Measurements from ENCODE around the gene TCHP.
"Not testable (repeated sequence)": the region's sequence is repeated elsewhere in the genome, so short reads cannot be mapped to it uniquely, and the experiment has no call there.

The TCHP gene

GRCh38 chr12:109914461-109914860, 14.4 kb downstream of the TCHP start:
- DNase-seq: no peak

- no peak for DNase-seq
Measured at GRCh38 chr12:109915171-109916040, 15.3 kb downstream of the TCHP start.

- DNase-seq: no peak
Measured at GRCh38 chr12:109916045-109916444, 16.0 kb downstream of the TCHP start.

GRCh38 chr12:109919456-109919855, 19.4 kb downstream of the TCHP start:
- no peak for DNase-seq

GRCh38 chr12:109920261-109920780, 20.2 kb downstream of the TCHP start:
- no peak for DNase-seq

GRCh38 chr12:109921982-109922381, 21.9 kb downstream of the TCHP start:
- DNase-seq: no peak

GRCh38 chr12:109923038-109923437, 23.0 kb downstream of the TCHP start:
- DNase-seq: no peak

GRCh38 chr12:109923481-109924245, 23.6 kb downstream of the TCHP start:
- no peak for DNase-seq

- DNase-seq: no peak
Measured at GRCh38 chr12:109925185-109925840, 25.2 kb downstream of the TCHP start.

GRCh38 chr12:109926016-109926415, 25.9 kb downstream of the TCHP start:
- no peak for DNase-seq

- no peak for DNase-seq
Measured at GRCh38 chr12:109926488-109927210, 26.6 kb downstream of the TCHP start.

GRCh38 chr12:109927622-109928021, 27.5 kb downstream of the TCHP start:
- peak; percentile 50 for DNase-seq

- DNase-seq: no peak
Measured at GRCh38 chr12:109928058-109928656, 28.1 kb downstream of the TCHP start.

GRCh38 chr12:109929326-109929725, 29.3 kb downstream of the TCHP start:
- DNase-seq: not testable (repeated sequence)

- DNase-seq: no peak
Measured at GRCh38 chr12:109930028-109930800, 30.1 kb downstream of the TCHP start.

GRCh38 chr12:109931143-109931542, 31.1 kb downstream of the TCHP start:
- no peak for DNase-seq

GRCh38 chr12:109932878-109933503, 32.9 kb downstream of the TCHP start:
- DNase-seq: no peak

- no peak for DNase-seq
Measured at GRCh38 chr12:109934026-109934425, 34.0 kb downstream of the TCHP start.

- no peak for DNase-seq
Measured at GRCh38 chr12:109937371-109937770, 37.3 kb downstream of the TCHP start.

GRCh38 chr12:109938947-109939346, 38.9 kb downstream of the TCHP start:
- DNase-seq: no peak

- no peak for DNase-seq
Measured at GRCh38 chr12:109939504-109939903, 39.4 kb downstream of the TCHP start.
